Astrocyte (in vitro differentiated cells and primary cell): ENCODE data around the gene TESK2. TPM values are rescaled to one million over a fixed set of nuclear protein-coding genes. Genes with fewer than 3 reads are reported as not detected.

Experiments used
- DNase-seq: peaks from one replicate; pipeline ENCODE4 v3.0.0-alpha.2; 2010; ENCODE audit warnings: low read depth
- FAIRE-seq: peaks from 2 replicates; lab custom pipeline; 2011; peaks lifted over from hg19 to GRCh38; lab: Jason Lieb, UNC
- H2AFZ ChIP-seq: 2 replicates; pipeline ENCODE4 v1.6.0; 2012; ENCODE audit warnings: low read depth, low read length, inconsistent platforms
- H3K27ac ChIP-seq: 2 replicates; pipeline ENCODE4 v1.5.1; 2011; ENCODE audit warnings: low read depth, low read length, inconsistent platforms
- H3K27me3 ChIP-seq: 2 replicates; pipeline ENCODE4 v1.6.0; 2011; ENCODE audit warnings: low read length, inconsistent platforms; ENCODE audit not compliant: insufficient read depth
- H3K36me3 ChIP-seq: 2 replicates; pipeline ENCODE4 v1.5.1; 2011; ENCODE audit warnings: low read length, inconsistent platforms; ENCODE audit not compliant: insufficient read depth
- H3K4me1 ChIP-seq: 2 replicates; pipeline ENCODE4 v1.5.1; 2011; ENCODE audit warnings: low read length, inconsistent platforms; ENCODE audit not compliant: insufficient read depth
- H3K4me2 ChIP-seq: 2 replicates; pipeline ENCODE4 v1.6.0; 2012; ENCODE audit warnings: low read length, inconsistent platforms
- H3K4me3 ChIP-seq: 2 replicates; pipeline ENCODE4 v1.5.1; 2011; ENCODE audit warnings: low read depth, mild to moderate bottlenecking, low read length, inconsistent platforms; ENCODE audit not compliant: insufficient read depth
- H3K79me2 ChIP-seq: 2 replicates; pipeline ENCODE4 v1.6.0; 2012; ENCODE audit warnings: mild to moderate bottlenecking, low read length, inconsistent platforms; ENCODE audit not compliant: insufficient read depth
- H3K9ac ChIP-seq: 2 replicates; pipeline ENCODE4 v1.6.0; 2012; ENCODE audit warnings: mild to moderate bottlenecking, low read length, inconsistent platforms
- H3K9me3 ChIP-seq: 2 replicates; pipeline ENCODE4 v1.5.1; 2012; ENCODE audit warnings: low read depth, mild to moderate bottlenecking, low read length, inconsistent platforms; ENCODE audit not compliant: insufficient read depth
- H4K20me1 ChIP-seq: 2 replicates; pipeline ENCODE4 v1.6.0; 2012; ENCODE audit warnings: low read length, inconsistent platforms; ENCODE audit not compliant: insufficient read depth
- H3K27ac Mint-ChIP-seq: one replicate; pipeline ENCODE4 v1.8.0; 2021; ENCODE audit warnings: mild to moderate bottlenecking, mixed read lengths; ENCODE audit not compliant: unreplicated experiment
- H3K27me3 Mint-ChIP-seq: one replicate; pipeline ENCODE4 v1.8.0; 2021; ENCODE audit warnings: low read depth, mixed read lengths; ENCODE audit not compliant: unreplicated experiment
- H3K36me3 Mint-ChIP-seq: one replicate; pipeline ENCODE4 v1.8.0; 2021; ENCODE audit warnings: low read depth, mixed read lengths; ENCODE audit not compliant: unreplicated experiment
- H3K4me1 Mint-ChIP-seq: one replicate; pipeline ENCODE4 v1.8.0; 2021; ENCODE audit warnings: low read depth, mixed read lengths; ENCODE audit not compliant: unreplicated experiment
- H3K4me3 Mint-ChIP-seq: one replicate; pipeline ENCODE4 v1.8.0; 2021; ENCODE audit warnings: mild to moderate bottlenecking, moderate library complexity, mixed read lengths; ENCODE audit not compliant: unreplicated experiment
- H3K9me3 Mint-ChIP-seq: one replicate; pipeline ENCODE4 v1.8.0; 2021; ENCODE audit warnings: mild to moderate bottlenecking, mixed read lengths; ENCODE audit not compliant: unreplicated experiment
- CTCF ChIP-seq: IDR thresholded peaks from 2 replicates; pipeline ENCODE4 v1.5.1; 2011; ENCODE audit warnings: low read depth, mild to moderate bottlenecking, inconsistent platforms, low read length, moderate library complexity; ENCODE audit not compliant: insufficient read depth
- EZH2 ChIP-seq: IDR thresholded peaks from 2 replicates; pipeline ENCODE4 v1.6.1; 2012; ENCODE audit warnings: mild to moderate bottlenecking, low read length, inconsistent platforms; ENCODE audit not compliant: insufficient read depth
- total RNA-seq: library from RNA; stranded (reverse); gene quantifications from 2 replicates; pipeline ENCODE4 v1.2.1, GENCODE V29; 2021

The TESK2 gene
- total RNA-seq, 1 donor from 2014 or later = 1.7 TPM

- H3K9ac ChIP-seq = no peak overlapping the region
- no peak overlapping the region for H3K27ac ChIP-seq
- TF ChIP-seq CTCF (peak; percentile 59), EZH2 (no peak)
- DNase-seq (peak; percentile 38), FAIRE-seq (no peak)
- Mint-ChIP-seq H3K36me3 (no peaks in the 10 kb centered on the region), H3K9me3 (no peaks in the 10 kb centered on the region), H3K27me3 (no peaks in the 10 kb centered on the region), H3K4me1 (no peaks in the 10 kb centered on the region), H3K4me3 (no peak overlapping the region), H3K27ac (no peak overlapping the region)
- H3K9me3 ChIP-seq = no peaks in the 10 kb centered on the region
- no peaks in the 10 kb centered on the region for H3K27me3 ChIP-seq
- no peak overlapping the region for H3K4me3 ChIP-seq
- peak overlapping the region; percentile 33 for H2AFZ ChIP-seq
- H3K4me1 ChIP-seq = no peaks in the 10 kb centered on the region
- H3K4me2 ChIP-seq = peak overlapping the region; percentile 13
- H4K20me1 ChIP-seq = no peaks in the 10 kb centered on the region
- H3K79me2 ChIP-seq = no peaks in the 10 kb centered on the region
- H3K36me3 ChIP-seq = no peaks in the 10 kb centered on the region
These were observed 131.0 kb downstream of the TESK2 start for GRCh38 chr1:45359882-45360513.

- no peak overlapping the region for H3K4me2 ChIP-seq
- Mint-ChIP-seq H3K27me3 (no peaks in the 10 kb centered on the region), H3K9me3 (no peaks in the 10 kb centered on the region), H3K27ac (no peak overlapping the region), H3K36me3 (peaks cover 3% of the 10 kb centered on the region), H3K4me1 (no peaks in the 10 kb centered on the region), H3K4me3 (no peak overlapping the region)
- DNase-seq (no peak), FAIRE-seq (no peak)
- no peaks in the 10 kb centered on the region for H3K79me2 ChIP-seq
- H3K4me3 ChIP-seq = no peak overlapping the region
- no peak overlapping the region for H3K27ac ChIP-seq
- no peaks in the 10 kb centered on the region for H3K4me1 ChIP-seq
- H3K27me3 ChIP-seq = no peaks in the 10 kb centered on the region
- H3K36me3 ChIP-seq = no peaks in the 10 kb centered on the region
- TF ChIP-seq CTCF = no peak
- no peak for TF ChIP-seq EZH2
- H3K9ac ChIP-seq = no peak overlapping the region
- H4K20me1 ChIP-seq = no peaks in the 10 kb centered on the region
- no peak overlapping the region for H2AFZ ChIP-seq
- H3K9me3 ChIP-seq = no peaks in the 10 kb centered on the region
These were observed 134.8 kb downstream of the TESK2 start for GRCh38 chr1:45356186-45356585.

- Histone ChIP-seq H3K4me1 (no peaks in the 10 kb centered on the region), H3K4me3 (no peak overlapping the region), H4K20me1 (no peaks in the 10 kb centered on the region), H3K27ac (no peak overlapping the region), H3K36me3 (no peaks in the 10 kb centered on the region), H3K4me2 (no peak overlapping the region), H3K27me3 (no peaks in the 10 kb centered on the region), H3K79me2 (no peaks in the 10 kb centered on the region), H3K9me3 (no peaks in the 10 kb centered on the region), H2AFZ (no peak overlapping the region), H3K9ac (no peak overlapping the region)
- Mint-ChIP-seq H3K27ac (no peak overlapping the region), H3K4me3 (no peak overlapping the region), H3K27me3 (no peaks in the 10 kb centered on the region), H3K36me3 (peaks cover 3% of the 10 kb centered on the region), H3K9me3 (no peaks in the 10 kb centered on the region), H3K4me1 (no peaks in the 10 kb centered on the region)
- DNase-seq (no peak), FAIRE-seq (no peak)
- TF ChIP-seq EZH2 (no peak), CTCF (no peak)
These were observed 135.3 kb downstream of the TESK2 start for GRCh38 chr1:45355683-45356082.
